OCI-LY3 (cell line): Measurements from ENCODE around the gene CHRM4.

Experiments used
- H2AFZ ChIP-seq: fragments of 200-600, 300-600 bp; shearing (Covaris generic); 2 replicates; pipeline ENCODE4 v1.6.0; 2014; ENCODE audit warnings: antibody characterized with exemption, low read depth, low read length
- H3K27ac ChIP-seq: fragments of 200-600, 300-600 bp; sonication (generic); 2 replicates; pipeline ENCODE4 v1.5.1; 2014; ENCODE audit warnings: mild to moderate bottlenecking, low read length, moderate library complexity, mixed read lengths
- H3K27me3 ChIP-seq: fragments of 200-600, 300-600 bp; sonication (generic); 2 replicates; pipeline ENCODE4 v1.6.1; 2014; ENCODE audit warnings: low read depth, low read length, mixed read lengths
- H3K36me3 ChIP-seq: fragments of 200-600, 300-600 bp; sonication (generic); replicated peaks from 2 replicates; pipeline ENCODE3; 2014; ENCODE audit warnings: low read depth, low read length, mixed read lengths
- H3K4me1 ChIP-seq: fragments of 300-600, 200-600 bp; sonication (generic); 2 replicates; pipeline ENCODE4 v1.6.1; 2014; ENCODE audit warnings: low read length, mixed read lengths
- H3K4me2 ChIP-seq: fragments of 200-600, 300-600 bp; sonication (generic); 2 replicates; pipeline ENCODE4 v1.6.1; 2014; ENCODE audit warnings: low read length, mixed read lengths
- H3K4me3 ChIP-seq: fragments of 300-600, 200-600 bp; sonication (generic); 2 replicates; pipeline ENCODE4 v1.5.1; 2014; ENCODE audit warnings: antibody characterized with exemption, mild to moderate bottlenecking, low read length, moderate library complexity
- H3K79me2 ChIP-seq: fragments of 300-600, 200-600 bp; shearing (Covaris generic); 2 replicates; pipeline ENCODE4 v1.6.1; 2014; ENCODE audit warnings: mild to moderate bottlenecking, low read length, mixed read lengths
- H3K9ac ChIP-seq: fragments of 300-600, 200-600 bp; shearing (Covaris generic); 2 replicates; pipeline ENCODE4 v1.6.0; 2014; ENCODE audit warnings: mild to moderate bottlenecking, low read length, moderate library complexity
- H3K9me3 ChIP-seq: fragments of 200-600, 300-600 bp; shearing (Covaris generic); 2 replicates; pipeline ENCODE4 v1.6.1; 2014; ENCODE audit warnings: low read length, mixed read lengths; ENCODE audit not compliant: insufficient read depth
- H4K20me1 ChIP-seq: fragments of 200-600, 300-600 bp; sonication (generic); 2 replicates; pipeline ENCODE4 v1.6.1; 2016; ENCODE audit warnings: low read length, mixed read lengths; ENCODE audit not compliant: insufficient read depth
- EZH2phosphoT487 ChIP-seq: fragments of 200-600 bp; shearing (Covaris generic); IDR thresholded peaks from 2 replicates; pipeline ENCODE4 v1.6.1; 2018; ENCODE audit warnings: antibody characterized with exemption, mixed run types, low read depth
- TF ChIP-seq, protein P1 (sequence below): fragments of 200-600, 300-600 bp; sonication (generic); IDR thresholded peaks from 2 replicates; pipeline ENCODE4 v1.5.1; 2014; ENCODE audit warnings: antibody characterized with exemption, low read length, low read depth

Gene CHRM4

DNA sequence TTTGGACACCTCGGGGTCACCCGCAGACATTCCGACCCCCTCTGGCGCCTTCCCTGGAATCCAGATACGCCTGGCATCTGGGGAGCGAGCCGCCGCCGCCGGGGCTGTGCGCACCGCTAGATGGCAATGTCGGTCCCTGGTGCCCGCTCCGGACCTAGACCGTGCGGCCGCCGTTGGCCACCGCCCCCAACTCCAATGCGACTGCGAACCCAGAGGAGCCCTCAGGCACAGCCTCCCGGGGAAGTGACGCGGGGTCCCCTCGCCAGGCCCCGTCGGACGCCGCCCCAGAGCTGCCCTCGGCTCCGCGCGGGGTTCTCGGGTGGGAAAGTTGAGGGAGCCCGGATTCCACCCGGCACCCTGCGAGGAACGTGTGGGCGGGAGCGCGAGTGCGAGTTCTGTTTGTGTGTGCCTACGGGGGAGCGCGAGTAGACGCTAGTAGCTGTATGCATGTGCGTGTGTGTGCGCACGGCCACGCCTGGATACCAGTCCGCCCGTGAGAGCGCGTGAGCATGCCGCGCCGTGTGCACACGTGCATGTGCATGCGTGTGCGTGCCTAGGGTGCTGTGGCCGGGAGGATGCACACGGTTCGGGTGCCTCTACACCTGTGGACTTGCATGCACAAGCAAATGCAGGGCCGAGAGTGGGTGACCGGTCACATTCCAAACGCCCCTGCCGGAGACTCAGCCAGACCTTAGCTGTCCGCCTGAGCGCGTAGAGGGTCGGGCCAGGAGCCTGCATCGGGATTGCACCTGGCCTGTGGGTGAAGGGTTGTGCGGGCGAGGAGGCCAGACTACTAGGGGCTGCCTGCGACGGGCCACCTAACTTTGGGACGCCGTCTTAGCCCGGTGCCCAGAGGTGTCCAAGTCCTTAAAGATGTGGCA lies 1.9 kb downstream of the CHRM4 start:
- Histone ChIP-seq H3K9ac (peak overlapping the region; percentile 22; the same call in 1 of the 2 replicates), H3K4me1 (peaks cover 7% of the 10 kb centered on the region), H3K4me2 (peak overlapping the region; percentile 98), H3K27ac (no peak overlapping the region), H4K20me1 (no peaks in the 10 kb centered on the region), H3K27me3 (peaks cover 14% of the 10 kb centered on the region), H2AFZ (peak overlapping the region; percentile 37), H3K79me2 (no peaks in the 10 kb centered on the region), H3K4me3 (peak overlapping the region; percentile 79), H3K36me3 (no peaks in the 10 kb centered on the region), H3K9me3 (no peaks in the 10 kb centered on the region)
- TF ChIP-seq EZH2phosphoT487: no peak
- TF ChIP-seq, protein P1, sequence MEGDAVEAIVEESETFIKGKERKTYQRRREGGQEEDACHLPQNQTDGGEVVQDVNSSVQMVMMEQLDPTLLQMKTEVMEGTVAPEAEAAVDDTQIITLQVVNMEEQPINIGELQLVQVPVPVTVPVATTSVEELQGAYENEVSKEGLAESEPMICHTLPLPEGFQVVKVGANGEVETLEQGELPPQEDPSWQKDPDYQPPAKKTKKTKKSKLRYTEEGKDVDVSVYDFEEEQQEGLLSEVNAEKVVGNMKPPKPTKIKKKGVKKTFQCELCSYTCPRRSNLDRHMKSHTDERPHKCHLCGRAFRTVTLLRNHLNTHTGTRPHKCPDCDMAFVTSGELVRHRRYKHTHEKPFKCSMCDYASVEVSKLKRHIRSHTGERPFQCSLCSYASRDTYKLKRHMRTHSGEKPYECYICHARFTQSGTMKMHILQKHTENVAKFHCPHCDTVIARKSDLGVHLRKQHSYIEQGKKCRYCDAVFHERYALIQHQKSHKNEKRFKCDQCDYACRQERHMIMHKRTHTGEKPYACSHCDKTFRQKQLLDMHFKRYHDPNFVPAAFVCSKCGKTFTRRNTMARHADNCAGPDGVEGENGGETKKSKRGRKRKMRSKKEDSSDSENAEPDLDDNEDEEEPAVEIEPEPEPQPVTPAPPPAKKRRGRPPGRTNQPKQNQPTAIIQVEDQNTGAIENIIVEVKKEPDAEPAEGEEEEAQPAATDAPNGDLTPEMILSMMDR: peak; percentile 81

DNA sequence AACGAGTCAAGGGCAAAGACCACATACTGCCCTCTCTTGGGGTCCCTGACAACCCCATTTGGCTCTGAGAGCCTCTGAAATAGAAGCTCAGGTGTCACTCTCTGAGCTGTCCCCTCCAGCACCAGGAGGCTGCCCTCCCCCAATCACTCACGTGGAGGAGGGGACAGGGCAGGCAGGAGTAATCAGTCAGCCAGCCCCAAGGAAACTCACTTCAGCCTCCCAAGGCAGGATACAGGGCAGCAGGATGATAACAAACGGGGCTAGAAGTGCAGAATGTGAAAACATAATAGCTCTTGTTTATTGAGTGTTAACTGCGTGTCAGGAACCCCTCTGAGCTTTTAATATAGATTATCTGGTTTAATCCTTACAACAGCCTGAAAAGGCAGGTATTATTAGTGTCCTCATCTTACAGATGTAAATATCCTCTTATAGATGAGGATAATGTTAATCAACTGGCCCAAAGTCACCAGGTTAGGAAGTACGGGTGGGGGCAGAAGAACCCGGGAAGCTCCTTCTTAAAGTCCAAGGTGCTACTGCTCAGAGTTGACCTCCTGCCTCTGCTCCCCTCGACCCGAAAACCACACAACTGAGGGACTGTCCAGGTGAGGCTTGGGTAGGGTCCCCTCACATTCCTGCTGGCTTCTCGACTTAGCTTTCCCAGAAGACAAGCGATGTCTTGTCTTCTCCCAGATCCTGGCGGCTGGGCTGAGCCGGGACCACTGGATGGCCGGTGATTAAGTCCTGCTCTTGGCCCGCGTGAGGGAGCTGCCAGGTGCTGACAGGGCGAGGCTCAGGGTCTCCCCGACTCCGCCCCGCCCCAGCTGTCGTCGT lies 2.7 kb downstream of the CHRM4 start:
- Histone ChIP-seq H3K79me2 (no peaks in the 10 kb centered on the region), H3K9ac (no peak overlapping the region), H3K36me3 (no peaks in the 10 kb centered on the region), H3K27me3 (peaks cover 14% of the 10 kb centered on the region), H3K4me2 (peak overlapping the region; percentile 98), H3K9me3 (no peaks in the 10 kb centered on the region), H3K4me3 (peak overlapping the region; percentile 79), H4K20me1 (no peaks in the 10 kb centered on the region), H3K4me1 (peaks cover 7% of the 10 kb centered on the region), H2AFZ (peak overlapping the region; percentile 37), H3K27ac (no peak overlapping the region)
- TF ChIP-seq, protein P1: no peak
- TF ChIP-seq EZH2phosphoT487: no peak

DNA sequence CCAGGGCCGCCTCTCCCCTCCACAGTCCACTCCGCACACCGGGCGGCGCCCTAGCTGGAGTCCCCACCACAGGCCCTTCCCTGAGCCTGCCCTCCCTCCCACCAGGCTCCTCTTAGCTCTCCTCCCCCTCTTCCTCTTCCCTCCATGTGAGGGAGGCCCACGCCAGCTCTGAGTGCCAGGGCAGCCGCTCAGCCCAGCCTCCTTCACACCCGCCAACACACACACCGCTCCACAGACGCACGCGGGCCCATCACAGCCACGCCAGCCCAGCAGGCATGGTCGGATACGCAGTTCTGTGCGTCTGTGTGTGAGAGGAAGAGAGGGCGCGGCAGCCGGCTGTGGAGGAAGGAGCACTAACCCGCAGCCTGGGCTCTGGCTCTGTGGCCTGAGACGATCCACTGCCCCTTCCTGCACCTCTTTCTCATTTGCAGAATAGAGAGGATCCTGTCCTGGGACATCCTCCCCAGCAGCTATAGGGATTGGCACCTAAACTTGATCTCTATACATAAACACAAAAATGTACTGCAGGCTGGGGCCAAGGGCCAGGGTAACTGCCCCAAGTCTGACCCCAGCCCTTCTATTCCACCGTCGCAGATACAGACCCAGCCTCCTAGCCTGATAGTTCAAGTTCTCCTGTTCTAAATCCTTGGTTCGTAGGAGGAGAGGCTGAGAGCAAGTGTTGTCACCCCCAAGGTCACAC lies 3.5 kb downstream of the CHRM4 start:
- Histone ChIP-seq H3K27ac (no peak overlapping the region), H4K20me1 (no peaks in the 10 kb centered on the region), H3K4me1 (peaks cover under 1% of the 10 kb centered on the region), H3K4me3 (no peak overlapping the region), H3K36me3 (no peaks in the 10 kb centered on the region), H3K9ac (no peak overlapping the region), H3K79me2 (no peaks in the 10 kb centered on the region), H3K27me3 (peaks cover 14% of the 10 kb centered on the region), H2AFZ (no peak overlapping the region), H3K4me2 (no peak overlapping the region), H3K9me3 (no peaks in the 10 kb centered on the region)
- TF ChIP-seq, protein P1: no peak
- no peak for TF ChIP-seq EZH2phosphoT487
